HL-60 (cell line): ENCODE results near the gene HYCC1.

Experiments
- DNase-seq, 2 experiments: peaks; one replicate each; pipeline ENCODE4 v3.0.0-alpha.2; 2010 to 2020; ENCODE audit warnings: low read depth in 1 of 2, low spot score in 1 of 2
- H3K27ac ChIP-seq: fragments of 250-450 bp; sonication (Bioruptor Pico); replicated peaks from 2 replicates; pipeline ENCODE4 v1.5.1; 2020; ENCODE audit warnings: mild to moderate bottlenecking, moderate library complexity
- H3K27me3 ChIP-seq: fragments of 250-450 bp; sonication (Bioruptor Pico); 2 replicates; pipeline ENCODE4 v1.5.1; 2021; ENCODE audit warnings: mild to moderate bottlenecking, moderate library complexity; ENCODE audit not compliant: insufficient read depth, poor library complexity, severe bottlenecking
- H3K4me3 ChIP-seq: replicated peaks from 2 replicates; pipeline ENCODE4 v1.5.1; 2011; ENCODE audit warnings: mild to moderate bottlenecking, control low read depth, low read length; ENCODE audit not compliant: insufficient read depth
- GABPA ChIP-seq: IDR thresholded peaks from 2 replicates; pipeline ENCODE4 v1.6.1; 2012; ENCODE audit warnings: low read depth
- POLR2AphosphoS5 ChIP-seq: IDR thresholded peaks from 2 replicates; pipeline ENCODE4 v1.6.1; 2012; ENCODE audit warnings: low read depth
- SPI1 ChIP-seq: IDR thresholded peaks from 2 replicates; pipeline ENCODE4 v1.6.1; 2012; ENCODE audit warnings: low read depth, mild to moderate bottlenecking, borderline replicate concordance
- TF ChIP-seq, protein P1 (sequence below): IDR thresholded peaks from one replicate; pipeline ENCODE4 v1.5.1; 2011; ENCODE audit warnings: low read length, control low read depth, inconsistent platforms; ENCODE audit not compliant: insufficient read depth
- TF ChIP-seq, protein P2 (sequence below): IDR thresholded peaks from 2 replicates; pipeline ENCODE4 v1.6.1; 2012; ENCODE audit warnings: low read depth; ENCODE audit not compliant: insufficient replicate concordance

The HYCC1 gene

DNA sequence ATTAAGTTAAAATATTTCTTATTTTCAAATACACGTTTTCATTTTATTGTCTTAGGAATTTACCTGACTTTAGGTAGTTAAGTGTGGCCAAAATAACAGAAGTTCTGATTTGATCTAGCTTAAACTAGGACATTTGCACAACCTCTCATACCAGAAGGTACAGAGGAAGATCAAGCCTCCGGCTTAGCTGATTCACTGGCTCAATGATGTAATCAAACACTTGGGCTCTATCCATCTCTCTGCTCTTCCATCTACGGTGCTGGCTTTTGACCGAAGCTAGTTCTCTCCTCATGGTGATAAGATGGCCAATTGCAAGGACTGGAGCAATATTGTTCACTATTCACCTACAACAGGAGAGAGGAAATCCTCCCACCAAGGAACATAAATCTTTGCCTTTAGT, 12.2 kb upstream of the HYCC1 start:
- no peak overlapping the region for H3K27ac ChIP-seq
- no peak for DNase-seq
- TF ChIP-seq, protein P1, sequence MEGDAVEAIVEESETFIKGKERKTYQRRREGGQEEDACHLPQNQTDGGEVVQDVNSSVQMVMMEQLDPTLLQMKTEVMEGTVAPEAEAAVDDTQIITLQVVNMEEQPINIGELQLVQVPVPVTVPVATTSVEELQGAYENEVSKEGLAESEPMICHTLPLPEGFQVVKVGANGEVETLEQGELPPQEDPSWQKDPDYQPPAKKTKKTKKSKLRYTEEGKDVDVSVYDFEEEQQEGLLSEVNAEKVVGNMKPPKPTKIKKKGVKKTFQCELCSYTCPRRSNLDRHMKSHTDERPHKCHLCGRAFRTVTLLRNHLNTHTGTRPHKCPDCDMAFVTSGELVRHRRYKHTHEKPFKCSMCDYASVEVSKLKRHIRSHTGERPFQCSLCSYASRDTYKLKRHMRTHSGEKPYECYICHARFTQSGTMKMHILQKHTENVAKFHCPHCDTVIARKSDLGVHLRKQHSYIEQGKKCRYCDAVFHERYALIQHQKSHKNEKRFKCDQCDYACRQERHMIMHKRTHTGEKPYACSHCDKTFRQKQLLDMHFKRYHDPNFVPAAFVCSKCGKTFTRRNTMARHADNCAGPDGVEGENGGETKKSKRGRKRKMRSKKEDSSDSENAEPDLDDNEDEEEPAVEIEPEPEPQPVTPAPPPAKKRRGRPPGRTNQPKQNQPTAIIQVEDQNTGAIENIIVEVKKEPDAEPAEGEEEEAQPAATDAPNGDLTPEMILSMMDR: no peak
- no peak overlapping the region for H3K4me3 ChIP-seq
- no peaks in the 10 kb centered on the region for H3K27me3 ChIP-seq

DNA sequence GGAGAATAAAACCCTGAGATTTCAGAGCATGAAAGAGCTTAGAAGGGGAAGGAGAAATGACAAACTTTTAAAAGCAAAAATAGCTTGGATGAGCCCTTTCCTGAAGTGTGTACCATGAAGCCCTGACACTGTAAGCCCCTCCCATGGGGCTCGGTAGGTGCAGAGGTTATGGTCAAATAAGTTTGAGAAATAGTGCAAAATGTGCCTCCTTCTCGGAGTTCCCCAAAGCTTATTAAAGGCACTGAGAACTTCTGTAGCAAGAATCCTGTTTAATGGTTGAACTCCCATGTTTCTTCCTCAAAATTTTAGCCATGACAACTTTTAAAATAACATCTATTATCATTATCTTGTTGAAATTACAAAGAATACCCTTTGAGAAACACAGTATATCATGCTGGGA, 10.5 kb upstream of the HYCC1 start:
- TF ChIP-seq GABPA (no peak), POLR2AphosphoS5 (no peak), SPI1 (no peak)
- TF ChIP-seq, protein P2, sequence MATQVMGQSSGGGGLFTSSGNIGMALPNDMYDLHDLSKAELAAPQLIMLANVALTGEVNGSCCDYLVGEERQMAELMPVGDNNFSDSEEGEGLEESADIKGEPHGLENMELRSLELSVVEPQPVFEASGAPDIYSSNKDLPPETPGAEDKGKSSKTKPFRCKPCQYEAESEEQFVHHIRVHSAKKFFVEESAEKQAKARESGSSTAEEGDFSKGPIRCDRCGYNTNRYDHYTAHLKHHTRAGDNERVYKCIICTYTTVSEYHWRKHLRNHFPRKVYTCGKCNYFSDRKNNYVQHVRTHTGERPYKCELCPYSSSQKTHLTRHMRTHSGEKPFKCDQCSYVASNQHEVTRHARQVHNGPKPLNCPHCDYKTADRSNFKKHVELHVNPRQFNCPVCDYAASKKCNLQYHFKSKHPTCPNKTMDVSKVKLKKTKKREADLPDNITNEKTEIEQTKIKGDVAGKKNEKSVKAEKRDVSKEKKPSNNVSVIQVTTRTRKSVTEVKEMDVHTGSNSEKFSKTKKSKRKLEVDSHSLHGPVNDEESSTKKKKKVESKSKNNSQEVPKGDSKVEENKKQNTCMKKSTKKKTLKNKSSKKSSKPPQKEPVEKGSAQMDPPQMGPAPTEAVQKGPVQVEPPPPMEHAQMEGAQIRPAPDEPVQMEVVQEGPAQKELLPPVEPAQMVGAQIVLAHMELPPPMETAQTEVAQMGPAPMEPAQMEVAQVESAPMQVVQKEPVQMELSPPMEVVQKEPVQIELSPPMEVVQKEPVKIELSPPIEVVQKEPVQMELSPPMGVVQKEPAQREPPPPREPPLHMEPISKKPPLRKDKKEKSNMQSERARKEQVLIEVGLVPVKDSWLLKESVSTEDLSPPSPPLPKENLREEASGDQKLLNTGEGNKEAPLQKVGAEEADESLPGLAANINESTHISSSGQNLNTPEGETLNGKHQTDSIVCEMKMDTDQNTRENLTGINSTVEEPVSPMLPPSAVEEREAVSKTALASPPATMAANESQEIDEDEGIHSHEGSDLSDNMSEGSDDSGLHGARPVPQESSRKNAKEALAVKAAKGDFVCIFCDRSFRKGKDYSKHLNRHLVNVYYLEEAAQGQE: no peak
- TF ChIP-seq, protein P1: no peak
- no peak for DNase-seq
- Histone ChIP-seq H3K27me3 (no peaks in the 10 kb centered on the region), H3K27ac (no peak overlapping the region), H3K4me3 (no peak overlapping the region)

DNA sequence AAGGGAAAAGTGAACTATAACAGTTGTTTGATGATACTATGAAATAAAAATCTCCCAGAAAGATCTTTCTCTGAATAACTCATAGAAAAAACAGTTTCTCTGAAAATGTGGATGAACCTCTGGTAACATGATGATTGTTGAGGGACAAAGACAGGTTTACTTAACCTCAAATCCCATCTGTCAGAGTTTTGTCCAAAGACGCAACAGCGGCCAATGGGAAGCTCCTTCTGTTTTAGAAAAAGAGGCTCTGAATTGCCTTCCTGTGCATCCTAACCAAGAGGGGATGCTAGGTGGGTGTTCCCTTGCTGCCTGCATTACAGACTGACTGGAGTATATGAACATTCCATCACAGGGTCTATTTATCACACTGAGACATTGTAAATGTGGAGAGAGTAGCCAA, 8.9 kb upstream of the HYCC1 start:
- H3K27ac ChIP-seq: no peak overlapping the region

DNA sequence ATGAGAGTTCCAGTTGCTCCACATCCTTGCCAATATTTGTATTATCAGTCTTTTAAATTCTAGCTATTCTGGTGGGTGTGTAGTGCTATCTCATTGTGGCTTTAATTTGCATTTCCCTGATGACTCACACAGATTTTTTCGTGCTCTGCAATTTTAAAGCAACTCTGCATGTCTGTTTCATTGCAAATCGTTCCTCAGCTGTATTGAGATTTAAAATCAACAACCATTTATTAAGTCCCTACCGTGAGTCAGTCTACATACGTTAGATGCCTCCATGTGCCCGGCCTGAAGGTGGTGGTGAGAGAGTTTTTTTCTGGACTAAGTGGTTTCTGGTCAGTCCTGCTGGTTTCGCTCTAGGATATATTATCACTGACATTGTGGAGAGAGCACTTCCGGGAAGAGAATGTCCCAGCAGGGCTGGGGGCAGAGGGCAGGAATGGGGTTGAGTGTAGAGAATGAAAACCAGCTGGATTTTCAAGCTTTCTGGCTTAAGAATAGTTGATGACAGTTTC, 8.4 kb upstream of the HYCC1 start:
- no peak for TF ChIP-seq SPI1
- no peak for TF ChIP-seq POLR2AphosphoS5
- TF ChIP-seq, protein P1: no peak
- TF ChIP-seq GABPA: no peak
- TF ChIP-seq, protein P2: no peak
- DNase-seq: no peak
- Histone ChIP-seq H3K4me3 (no peak overlapping the region), H3K27ac (no peak overlapping the region), H3K27me3 (no peaks in the 10 kb centered on the region)

More for the DNA sequence above, 8.9 kb upstream of the HYCC1 start:
- TF ChIP-seq, protein P2: no peak
- Histone ChIP-seq H3K4me3 (no peak overlapping the region), H3K27me3 (no peaks in the 10 kb centered on the region)
- no peak for DNase-seq
